Activated CD8-positive, alpha-beta memory T cell treated with anti-CD3 and anti-CD28 coated beads, Interleukin-2, amount 10 ng/mL, durations not matched to agents 7 days and 5 days (primary cell): Measurements from ENCODE around the gene CD4. TPM values are rescaled to one million over a fixed set of nuclear protein-coding genes. Genes with fewer than 3 reads are reported as not detected.

Experiments
- ATAC-seq: fragments of 150-1000 bp; cut with Tn5 transposase; one replicate; pipeline ENCODE4 v1.10.0; 2021; ENCODE audit warnings: moderate library complexity
- CTCF ChIA-PET: fragments of 350-600 bp; sonication (Branson Sonifier 250); formaldehyde crosslinking; loops from one replicate; lab custom pipeline; 2021; ENCODE audit warnings: antibody characterized with exemption; lab: Charles Lee
- DNase-seq: peaks from one replicate; pipeline ENCODE4 v3.0.0-alpha.2; 2020
- H3K27ac Mint-ChIP-seq: one replicate; pipeline ENCODE4 v1.8.0; 2021; ENCODE audit warnings: mild to moderate bottlenecking, mixed read lengths
- H3K27me3 Mint-ChIP-seq: one replicate; pipeline ENCODE4 v1.8.0; 2021; ENCODE audit warnings: mixed read lengths
- H3K36me3 Mint-ChIP-seq: one replicate; pipeline ENCODE4 v1.8.0; 2021; ENCODE audit warnings: mild to moderate bottlenecking, mixed read lengths
- H3K4me1 Mint-ChIP-seq: one replicate; pipeline ENCODE4 v1.8.0; 2021; ENCODE audit warnings: mixed read lengths
- H3K4me3 Mint-ChIP-seq: one replicate; pipeline ENCODE4 v1.8.0; 2021; ENCODE audit warnings: mild to moderate bottlenecking, moderate library complexity, mixed read lengths
- H3K9me3 Mint-ChIP-seq: one replicate; pipeline ENCODE4 v1.8.0; 2022; ENCODE audit warnings: low read depth, mixed read lengths
- total RNA-seq, 2 experiments: library from RNA; stranded (reverse); gene quantifications; one replicate each; pipeline ENCODE4 v1.2.3, GENCODE V29; 2021

CD4 gene
- total RNA-seq, 2 experiments from 2014 or later = 0.82 to 1.8 TPM

- no peak for ATAC-seq
- Mint-ChIP-seq H3K27ac (no peak overlapping the region), H3K4me1 (peaks cover 6% of the 10 kb centered on the region), H3K4me3 (no peak overlapping the region), H3K9me3 (no peaks in the 10 kb centered on the region), H3K36me3 (no peaks in the 10 kb centered on the region), H3K27me3 (peaks cover 19% of the 10 kb centered on the region)
- no peak for DNase-seq
- CTCF ChIA-PET = interaction anchor here (0.6 to 2.5 kb wide), 8 partner anchors 8 to 59 kb away, joined by 3 to 12 read pairs (median 4); partner anchors contain the start of genes GPR162 and MLF2
These were observed 24.0 kb downstream of the CD4 start for GRCh38 chr12:6813363-6813762.

GRCh38 chr12:6816598-6816997 is 27.3 kb downstream of the CD4 start:
- H3K9me3 Mint-ChIP-seq = no peaks in the 10 kb centered on the region
- no peak overlapping the region for H3K4me3 Mint-ChIP-seq
- H3K36me3 Mint-ChIP-seq = no peaks in the 10 kb centered on the region
- ATAC-seq (no peak), DNase-seq (no peak)
- H3K27ac Mint-ChIP-seq = no peak overlapping the region
- peaks cover 23% of the 10 kb centered on the region for H3K27me3 Mint-ChIP-seq
- CTCF ChIA-PET = interaction anchor here (0.5 to 1.2 kb wide), 3 partner anchors 12 to 49 kb away, joined by 3 read pairs; partner anchors contain the start of gene P3H3
- peaks cover 6% of the 10 kb centered on the region for H3K4me1 Mint-ChIP-seq

- peak; percentile 41 for DNase-seq
- Mint-ChIP-seq H3K9me3 (no peaks in the 10 kb centered on the region), H3K36me3 (no peaks in the 10 kb centered on the region), H3K27ac (no peak overlapping the region), H3K4me3 (no peak overlapping the region), H3K27me3 (peaks cover 25% of the 10 kb centered on the region), H3K4me1 (peaks cover 9% of the 10 kb centered on the region)
- CTCF ChIA-PET = interaction anchor here (0.5 to 1.2 kb wide), 2 partner anchors 12 to 50 kb away, joined by 3 read pairs; partner anchors contain the start of gene P3H3
- ATAC-seq = no peak
These were observed 27.8 kb downstream of the CD4 start for GRCh38 chr12:6817098-6817497.

GRCh38 chr12:6817662-6818157 is 28.4 kb downstream of the CD4 start:
- H3K27me3 Mint-ChIP-seq = peaks cover 29% of the 10 kb centered on the region
- no peak overlapping the region for H3K27ac Mint-ChIP-seq
- no peak overlapping the region for H3K4me3 Mint-ChIP-seq
- H3K36me3 Mint-ChIP-seq = no peaks in the 10 kb centered on the region
- no peak for ATAC-seq
- peaks cover 9% of the 10 kb centered on the region for H3K4me1 Mint-ChIP-seq
- DNase-seq = no peak
- CTCF ChIA-PET = interaction anchor here (1.5 kb wide), 1 partner anchor 52 kb away, joined by 3 read pairs; no protein-coding TSS in a partner anchor
- no peaks in the 10 kb centered on the region for H3K9me3 Mint-ChIP-seq

- peaks cover 34% of the 10 kb centered on the region for H3K27me3 Mint-ChIP-seq
- CTCF ChIA-PET = interaction anchor here (1.5 kb wide), 1 partner anchor 53 kb away, joined by 3 read pairs; no protein-coding TSS in a partner anchor
- H3K4me1 Mint-ChIP-seq = peaks cover 9% of the 10 kb centered on the region
- H3K4me3 Mint-ChIP-seq = no peak overlapping the region
- H3K27ac Mint-ChIP-seq = no peak overlapping the region
- H3K9me3 Mint-ChIP-seq = no peaks in the 10 kb centered on the region
- DNase-seq = no peak
- ATAC-seq = no peak
- no peaks in the 10 kb centered on the region for H3K36me3 Mint-ChIP-seq
These were observed 28.9 kb downstream of the CD4 start for GRCh38 chr12:6818222-6818621.

- ATAC-seq (no peak), DNase-seq (peak; percentile 37)
- no peaks in the 10 kb centered on the region for H3K9me3 Mint-ChIP-seq
- H3K4me1 Mint-ChIP-seq = peaks cover 9% of the 10 kb centered on the region
- H3K4me3 Mint-ChIP-seq = no peak overlapping the region
- peaks cover 36% of the 10 kb centered on the region for H3K27me3 Mint-ChIP-seq
- no peaks in the 10 kb centered on the region for H3K36me3 Mint-ChIP-seq
- H3K27ac Mint-ChIP-seq = no peak overlapping the region
- CTCF ChIA-PET = interaction anchor here (0.5 to 1.5 kb wide), 2 partner anchors 11 to 53 kb away, joined by 3 read pairs; no protein-coding TSS in a partner anchor
These were observed 29.3 kb downstream of the CD4 start for GRCh38 chr12:6818645-6819044.

GRCh38 chr12:6819106-6820030 is 30.0 kb downstream of the CD4 start:
- Mint-ChIP-seq H3K4me1 (peaks cover 9% of the 10 kb centered on the region), H3K27ac (no peak overlapping the region), H3K27me3 (peaks cover 38% of the 10 kb centered on the region), H3K4me3 (no peak overlapping the region), H3K36me3 (no peaks in the 10 kb centered on the region), H3K9me3 (no peaks in the 10 kb centered on the region)
- no peak for ATAC-seq
- no peak for DNase-seq
- CTCF ChIA-PET = interaction anchor here (0.5 to 10.4 kb wide), 4 partner anchors 12 to 64 kb away, joined by 3 to 120 read pairs (median 4); partner anchors contain the start of gene MLF2

- CTCF ChIA-PET = interaction anchor here (1.0 to 10.4 kb wide), 2 partner anchors 15 to 64 kb away, joined by 4 to 120 read pairs; partner anchors contain the start of gene MLF2
- peaks cover 10% of the 10 kb centered on the region for H3K4me1 Mint-ChIP-seq
- DNase-seq (no peak), ATAC-seq (no peak)
- no peaks in the 10 kb centered on the region for H3K36me3 Mint-ChIP-seq
- no peaks in the 10 kb centered on the region for H3K9me3 Mint-ChIP-seq
- no peak overlapping the region for H3K4me3 Mint-ChIP-seq
- H3K27ac Mint-ChIP-seq = no peak overlapping the region
- H3K27me3 Mint-ChIP-seq = peaks cover 41% of the 10 kb centered on the region
These were observed 30.8 kb downstream of the CD4 start for GRCh38 chr12:6820166-6820565.

GRCh38 chr12:6821591-6822425 is 32.5 kb downstream of the CD4 start, which contains the start of gene GPR162:
Gene GPR162 (plus strand): TSS chr12:6821821. CDS start chr12:6823899, 2,078 bp downstream.
- CTCF ChIA-PET = interaction anchor here (0.7 to 10.4 kb wide), 10 partner anchors 9 to 264 kb away, joined by 3 to 120 read pairs (median 6); partner anchors contain the start of genes CDCA3 and MLF2
- no peaks in the 10 kb centered on the region for H3K9me3 Mint-ChIP-seq
- no peak for DNase-seq
- H3K4me3 Mint-ChIP-seq = peak within 1 kb of the TSS; percentile 8
- no peak for ATAC-seq
- peaks cover 54% of the 10 kb centered on the region for H3K27me3 Mint-ChIP-seq
- no peaks in the 10 kb centered on the region for H3K36me3 Mint-ChIP-seq
- peaks cover 14% of the 10 kb centered on the region for H3K4me1 Mint-ChIP-seq
- H3K27ac Mint-ChIP-seq = no peak within 1 kb of the TSS

GRCh38 chr12:6822426-6823135 is 33.3 kb downstream of the CD4 start:
- peaks cover 18% of the 10 kb centered on the region for H3K4me1 Mint-ChIP-seq
- H3K36me3 Mint-ChIP-seq = no peaks in the 10 kb centered on the region
- H3K9me3 Mint-ChIP-seq = no peaks in the 10 kb centered on the region
- CTCF ChIA-PET = interaction anchor here (0.7 to 10.4 kb wide), 9 partner anchors 9 to 265 kb away, joined by 3 to 120 read pairs (median 12); partner anchors contain the start of genes CDCA3, GNB3 and MLF2
- DNase-seq (no peak), ATAC-seq (no peak)
- H3K27me3 Mint-ChIP-seq = peaks cover 62% of the 10 kb centered on the region
- no peak overlapping the region for H3K27ac Mint-ChIP-seq
- H3K4me3 Mint-ChIP-seq = no peak overlapping the region

- H3K27me3 Mint-ChIP-seq = peaks cover 66% of the 10 kb centered on the region
- H3K36me3 Mint-ChIP-seq = no peaks in the 10 kb centered on the region
These were observed 34.1 kb downstream of the CD4 start for GRCh38 chr12:6823182-6824084.

More at GRCh38 chr12:6823182-6824084, 34.1 kb downstream of the CD4 start:
- CTCF ChIA-PET = interaction anchor here (0.9 to 10.4 kb wide), 6 partner anchors 14 to 93 kb away, joined by 3 to 120 read pairs (median 39); partner anchors contain the start of genes GNB3 and MLF2
- H3K4me1 Mint-ChIP-seq = peaks cover 21% of the 10 kb centered on the region
- DNase-seq (no peak), ATAC-seq (no peak)
- H3K9me3 Mint-ChIP-seq = no peaks in the 10 kb centered on the region
- H3K27ac Mint-ChIP-seq = no peak overlapping the region
- H3K4me3 Mint-ChIP-seq = no peak overlapping the region
